Activated CD8-positive, alpha-beta memory T cell treated with anti-CD3 and anti-CD28 coated beads, Interleukin-2, amount 50 U/mL, for 1 hour (primary cell): ENCODE results near the gene ITPKC.

Experiments
- DNase-seq: peaks from one replicate; pipeline ENCODE4 v3.0.0-alpha.2; 2020; ENCODE audit errors: extremely low read depth

The ITPKC gene

DNA sequence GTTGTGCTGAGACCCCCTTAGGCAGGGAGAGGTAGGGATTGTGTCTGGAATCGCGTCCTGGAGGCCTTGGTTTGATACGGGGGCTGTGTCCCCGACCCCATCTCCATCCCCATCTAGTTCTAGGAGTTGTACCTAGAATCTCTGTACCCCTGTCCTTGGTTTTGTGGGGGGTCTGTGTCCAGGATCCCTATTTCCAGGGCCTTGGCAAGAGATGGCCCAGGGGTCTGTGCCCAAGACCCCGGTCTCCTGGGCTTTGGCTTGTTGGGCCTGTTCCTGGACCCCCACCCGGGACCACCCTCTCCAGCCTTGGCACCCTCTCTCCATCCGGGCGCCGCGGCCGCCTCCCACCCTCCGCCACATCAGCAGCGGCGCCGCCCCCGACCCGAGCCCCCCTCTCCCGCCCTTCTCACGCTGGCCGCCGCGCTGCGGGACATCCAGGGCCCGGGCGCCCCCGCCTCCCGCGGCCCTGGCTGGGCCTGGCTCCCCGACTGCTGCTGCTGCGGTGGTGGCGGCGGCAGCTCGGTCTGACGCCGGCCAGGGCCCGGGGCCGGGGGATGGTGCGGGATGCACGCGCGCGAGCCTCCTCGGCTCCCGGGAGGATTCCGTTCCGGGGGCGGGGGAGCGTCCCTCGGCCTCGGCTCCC lies 26.7 kb upstream of the ITPKC start, which contains the start of gene NUMBL:
NUMBL (minus strand) TSS at position 602 of the 643 bp plus-strand sequence; CDS start at position 434, 168 bp downstream.
- no peak for DNase-seq

DNA sequence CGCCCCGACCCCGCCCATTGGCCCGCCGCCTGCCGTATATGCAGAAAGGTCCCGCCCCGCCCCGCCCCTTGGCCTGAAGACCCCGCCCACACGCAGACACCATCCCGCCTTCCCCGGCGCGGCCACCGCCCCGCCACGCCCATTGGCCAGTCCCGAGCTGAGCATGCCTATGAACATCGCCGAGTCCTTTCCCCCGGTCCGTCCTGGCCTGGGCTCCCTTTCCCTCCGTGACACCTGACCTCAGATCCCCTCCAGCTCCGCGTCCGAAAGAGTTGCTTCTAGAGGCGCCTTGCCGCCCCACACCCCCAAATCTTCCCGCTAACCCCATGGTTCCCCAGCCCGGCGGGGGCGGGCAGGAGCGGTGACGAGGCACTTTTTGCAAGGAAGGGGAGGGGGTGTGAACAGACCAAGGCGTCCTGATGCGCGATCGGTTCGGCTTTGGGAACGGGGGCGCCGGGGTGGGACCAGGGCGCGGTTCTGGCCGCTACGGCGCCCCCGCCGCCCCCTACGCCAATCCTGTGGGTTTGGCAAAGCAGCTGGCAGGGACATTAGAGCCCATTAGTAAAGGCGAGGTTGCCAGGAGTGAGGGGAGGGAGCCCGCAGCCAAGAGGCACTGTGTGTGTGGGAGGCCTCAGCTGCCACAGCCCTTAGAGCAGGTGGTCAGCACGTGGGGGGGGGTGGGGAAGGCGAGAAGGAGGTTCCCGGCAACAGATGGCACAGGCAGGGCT lies 26.1 kb upstream of the ITPKC start:
- peak; percentile 65 for DNase-seq

DNA sequence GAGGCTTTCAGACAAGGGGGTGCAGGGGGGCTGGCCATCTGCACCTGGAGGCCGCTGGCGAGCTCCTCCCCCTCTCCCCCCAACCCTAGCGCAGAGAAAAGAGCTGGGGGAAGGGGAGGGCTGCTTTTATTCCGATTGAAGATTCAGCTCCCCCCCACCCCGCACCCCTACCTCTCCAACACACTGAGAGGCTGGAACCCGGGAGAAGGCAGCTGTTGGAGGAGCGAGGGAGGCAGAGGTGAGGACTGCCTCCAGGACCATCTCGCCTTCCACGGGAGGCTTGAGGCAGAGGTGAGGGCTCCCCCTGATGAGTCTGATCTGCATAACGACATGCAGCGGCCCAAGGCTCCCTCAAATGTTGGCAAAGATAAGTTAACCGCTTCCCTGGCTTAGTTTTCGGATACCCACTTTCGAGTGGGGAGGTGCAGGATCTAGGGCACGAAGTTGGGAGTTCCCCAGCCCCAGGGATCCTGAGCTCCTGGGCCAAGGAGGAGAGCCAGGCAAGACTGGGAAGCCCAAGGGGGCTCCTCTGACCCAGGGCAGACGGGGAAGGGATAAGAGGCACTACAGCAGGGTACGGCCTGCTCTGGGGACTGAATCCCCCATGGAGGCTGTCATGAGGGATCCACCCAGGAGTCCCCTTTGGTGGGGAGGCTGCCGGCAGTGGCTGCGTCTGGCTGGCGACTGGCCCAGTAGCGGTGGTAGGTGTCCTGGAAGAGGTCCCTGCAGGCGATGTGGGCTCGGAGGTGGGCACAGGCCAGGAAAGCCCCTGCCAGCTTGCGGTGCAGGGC lies 25.3 kb upstream of the ITPKC start:
- DNase-seq, result no peak

DNA sequence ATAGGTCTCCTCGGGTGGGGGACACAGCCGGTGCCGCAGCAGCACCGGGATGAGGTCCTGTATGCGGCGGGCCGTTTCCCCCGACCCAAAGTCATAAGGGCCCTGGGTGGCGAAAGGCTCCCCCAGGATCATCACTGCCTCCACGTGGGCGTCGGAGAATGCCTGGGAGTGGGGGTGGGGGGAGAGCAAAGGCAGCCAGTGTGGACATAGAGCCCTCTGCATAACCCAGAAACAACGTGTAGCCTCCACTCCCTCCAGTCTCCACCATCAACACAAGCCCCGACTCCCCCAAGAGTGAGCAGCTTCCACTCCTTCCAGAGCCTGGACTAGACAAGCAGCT lies 24.7 kb upstream of the ITPKC start:
- DNase-seq, result no peak

DNA sequence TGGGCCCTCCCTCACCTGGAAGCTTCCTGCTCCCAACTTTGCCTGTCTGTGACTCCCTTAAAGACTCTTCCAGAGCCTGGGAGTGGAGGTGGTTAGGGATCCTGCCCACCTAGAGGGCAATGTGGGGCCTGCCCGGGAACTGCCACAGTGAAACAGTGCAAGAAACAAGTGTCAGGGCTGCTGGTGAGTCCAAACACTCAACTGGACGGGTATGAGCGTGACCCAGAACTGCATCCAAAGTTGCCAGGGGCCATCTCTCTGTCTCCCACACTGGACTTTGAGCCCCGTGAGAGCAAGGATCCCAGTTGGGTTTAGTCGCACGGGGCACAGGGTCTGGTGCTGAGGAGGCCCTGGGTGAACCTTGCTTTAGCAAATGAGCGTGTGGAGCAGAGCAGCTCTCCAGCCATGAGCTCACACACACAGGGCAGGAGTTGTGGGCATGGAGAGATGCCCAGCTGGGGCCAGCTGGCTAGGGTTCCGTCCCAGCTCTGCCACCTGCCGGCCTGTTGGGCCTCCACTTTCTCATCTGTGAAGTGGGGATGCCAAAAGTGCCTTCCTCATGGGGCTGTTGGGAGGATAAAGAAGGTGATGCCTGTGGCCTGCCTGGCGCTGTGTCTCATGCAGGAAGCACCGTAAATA lies 23.6 kb upstream of the ITPKC start:
- DNase-seq, result no peak

DNA sequence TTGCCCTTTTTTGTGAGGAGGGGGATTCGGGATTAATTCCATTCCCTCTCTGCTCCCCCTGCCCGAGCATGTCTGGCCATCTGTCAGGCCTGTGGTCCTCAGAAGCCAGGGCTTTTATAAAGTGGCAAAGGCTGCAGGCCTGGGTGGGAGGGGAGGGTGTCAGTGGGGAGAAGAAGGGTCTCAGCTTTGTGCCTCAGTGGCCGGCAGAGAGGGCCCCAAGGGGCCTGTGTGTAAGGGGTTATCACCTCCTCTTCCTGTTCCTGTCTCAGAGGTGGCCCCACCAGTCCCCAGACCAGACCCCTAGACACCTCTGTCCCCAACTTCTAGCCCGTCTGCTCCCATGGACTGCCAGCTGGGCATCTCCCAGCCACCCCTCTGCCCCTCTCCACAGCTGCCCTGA lies 23.0 kb upstream of the ITPKC start:
- no peak for DNase-seq

DNA sequence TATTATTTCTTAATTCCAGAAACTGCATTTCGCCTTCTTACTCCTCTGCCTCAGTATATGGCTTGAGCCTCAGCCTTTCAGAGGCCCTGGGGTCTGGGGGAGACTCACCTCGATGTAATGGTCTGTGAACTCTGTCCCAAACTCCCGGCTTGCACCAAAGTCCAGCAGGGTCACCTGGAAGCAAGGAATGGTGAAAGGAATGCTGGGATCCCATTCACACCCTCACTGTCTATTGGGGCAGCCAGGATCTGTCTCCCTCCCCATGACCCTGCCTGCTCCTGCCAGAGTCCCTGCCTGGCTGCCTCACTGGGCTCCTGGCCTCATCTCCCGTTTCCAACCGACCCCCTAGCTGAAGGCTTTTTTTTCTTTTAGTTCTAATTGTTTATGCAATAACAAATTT lies 21.0 kb upstream of the ITPKC start:
- no peak for DNase-seq

DNA sequence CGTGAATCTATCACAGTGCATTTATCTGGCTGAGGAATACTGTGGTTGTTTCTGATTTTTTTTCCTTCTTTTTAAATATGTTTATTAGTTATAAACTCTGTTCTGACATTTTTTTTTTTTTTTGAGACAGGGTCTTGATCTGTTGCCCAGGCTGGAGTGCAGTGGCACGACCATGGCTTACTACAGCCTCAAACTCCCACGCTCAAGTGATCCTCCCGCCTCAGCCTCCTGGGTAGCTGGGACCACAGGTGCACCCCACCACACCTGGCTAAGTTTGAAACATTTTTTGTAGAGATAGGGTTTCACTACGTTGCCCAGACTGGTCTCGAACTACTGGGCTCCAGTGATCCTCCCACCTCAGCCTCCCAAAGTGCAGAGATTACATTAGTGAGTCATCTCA lies 19.9 kb upstream of the ITPKC start:
- no peak for DNase-seq

DNA sequence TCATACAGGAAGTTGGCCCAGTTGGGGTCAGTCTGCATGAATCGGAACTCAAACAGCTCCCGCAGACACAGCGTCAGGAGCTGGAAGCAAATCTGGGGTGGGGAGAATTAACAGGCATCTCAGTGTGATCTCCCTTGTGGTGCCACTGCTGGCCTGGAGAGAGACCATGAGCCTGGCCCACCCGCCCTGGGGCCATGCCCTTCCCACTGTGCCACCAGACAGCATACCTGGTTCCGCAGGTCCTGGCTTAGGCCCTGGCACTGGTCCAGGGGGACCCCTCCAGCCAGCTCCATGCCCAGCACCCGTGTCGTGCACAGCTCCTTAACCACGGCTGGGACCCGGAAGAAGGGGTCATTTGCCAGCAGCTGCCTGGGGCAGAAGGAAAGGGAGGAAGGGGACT lies 16.8 kb upstream of the ITPKC start:
- DNase-seq, result no peak

DNA sequence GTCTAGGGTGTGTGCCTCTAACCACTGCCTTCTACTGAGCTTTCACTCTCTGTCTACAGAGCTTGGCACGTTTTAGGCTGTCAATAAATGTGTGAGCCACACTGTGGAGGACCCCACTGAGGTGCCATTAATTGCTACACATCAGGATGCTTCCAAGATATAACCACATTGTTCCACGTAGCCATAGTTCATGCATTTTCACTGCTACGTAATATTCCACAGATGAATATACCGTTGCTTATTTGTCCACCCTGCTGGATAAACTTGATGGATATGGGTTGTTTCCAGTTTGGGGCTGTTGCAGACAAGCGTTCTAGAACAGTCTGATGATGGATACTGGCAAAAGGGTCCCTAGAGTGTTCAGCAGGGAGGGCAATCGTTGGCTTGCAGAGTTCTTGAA lies 15.2 kb upstream of the ITPKC start:
- no peak for DNase-seq

DNA sequence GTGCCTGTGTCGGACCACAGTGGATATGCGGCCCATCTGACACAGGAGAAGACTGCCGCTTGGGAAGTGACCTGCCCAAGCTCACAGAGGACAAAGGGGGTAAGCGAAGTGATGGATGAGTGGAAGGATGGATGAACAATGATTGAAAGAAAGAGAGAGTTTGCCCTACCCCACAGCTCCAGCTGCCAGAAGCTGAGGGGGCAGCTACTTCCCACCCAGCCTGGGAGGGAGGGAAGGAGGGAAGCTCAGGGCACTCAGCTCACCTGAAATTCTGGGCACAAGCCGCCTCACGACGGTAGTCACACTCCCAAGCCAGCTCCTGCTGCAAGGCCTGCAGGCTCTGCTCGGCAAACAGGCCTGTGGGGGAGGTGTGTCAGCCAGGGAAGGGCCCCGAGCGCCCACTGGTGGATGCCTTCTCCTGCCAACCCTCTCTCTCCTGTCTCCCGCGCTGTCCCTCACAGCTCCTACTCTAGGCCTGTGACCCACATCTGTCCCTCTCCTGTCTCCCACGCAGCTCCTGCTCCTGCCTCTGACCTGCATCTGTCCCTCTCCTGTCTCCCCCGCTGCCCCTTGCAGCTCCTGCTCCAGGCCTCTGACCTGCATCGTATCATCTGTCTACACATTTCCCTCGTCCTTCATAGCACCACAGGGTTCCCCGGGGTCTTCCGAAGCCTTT lies 14.4 kb upstream of the ITPKC start:
- DNase-seq, result no peak

DNA sequence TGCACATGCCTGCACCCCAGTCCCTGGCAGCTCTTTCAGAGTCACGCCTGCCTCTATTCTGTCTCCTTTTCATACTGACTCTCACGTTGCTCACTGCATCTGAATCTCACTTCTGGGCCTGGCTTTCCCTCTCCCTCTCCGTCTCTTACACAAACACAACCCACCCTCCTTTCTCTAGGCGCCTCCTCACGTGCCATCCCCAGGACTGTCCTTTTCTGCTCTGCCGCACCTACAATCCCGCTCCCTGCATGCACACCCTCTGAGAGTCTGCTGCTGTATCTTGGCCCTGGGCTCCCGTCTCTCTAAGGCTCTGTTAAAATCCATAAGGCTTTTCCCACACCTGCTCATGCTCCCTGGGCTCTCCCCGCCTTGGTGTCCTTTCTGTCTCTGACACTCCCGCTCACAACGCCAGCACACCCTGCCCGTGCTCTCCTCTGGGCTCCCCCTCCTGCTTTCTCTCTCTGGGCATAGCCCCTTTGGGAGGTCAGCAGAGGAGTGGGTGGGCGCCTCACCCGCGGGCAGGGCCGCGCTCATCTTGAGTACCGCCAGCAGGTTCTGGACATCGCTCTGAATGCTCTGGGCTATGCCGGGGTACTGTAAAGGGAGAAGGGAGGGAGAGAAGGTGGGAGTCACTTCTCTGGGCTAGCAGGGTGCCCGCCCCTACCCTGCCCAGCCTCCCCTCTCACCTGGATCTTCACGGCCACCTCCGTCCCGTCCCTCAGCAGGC lies 13.7 kb upstream of the ITPKC start:
- DNase-seq, result no peak

DNA sequence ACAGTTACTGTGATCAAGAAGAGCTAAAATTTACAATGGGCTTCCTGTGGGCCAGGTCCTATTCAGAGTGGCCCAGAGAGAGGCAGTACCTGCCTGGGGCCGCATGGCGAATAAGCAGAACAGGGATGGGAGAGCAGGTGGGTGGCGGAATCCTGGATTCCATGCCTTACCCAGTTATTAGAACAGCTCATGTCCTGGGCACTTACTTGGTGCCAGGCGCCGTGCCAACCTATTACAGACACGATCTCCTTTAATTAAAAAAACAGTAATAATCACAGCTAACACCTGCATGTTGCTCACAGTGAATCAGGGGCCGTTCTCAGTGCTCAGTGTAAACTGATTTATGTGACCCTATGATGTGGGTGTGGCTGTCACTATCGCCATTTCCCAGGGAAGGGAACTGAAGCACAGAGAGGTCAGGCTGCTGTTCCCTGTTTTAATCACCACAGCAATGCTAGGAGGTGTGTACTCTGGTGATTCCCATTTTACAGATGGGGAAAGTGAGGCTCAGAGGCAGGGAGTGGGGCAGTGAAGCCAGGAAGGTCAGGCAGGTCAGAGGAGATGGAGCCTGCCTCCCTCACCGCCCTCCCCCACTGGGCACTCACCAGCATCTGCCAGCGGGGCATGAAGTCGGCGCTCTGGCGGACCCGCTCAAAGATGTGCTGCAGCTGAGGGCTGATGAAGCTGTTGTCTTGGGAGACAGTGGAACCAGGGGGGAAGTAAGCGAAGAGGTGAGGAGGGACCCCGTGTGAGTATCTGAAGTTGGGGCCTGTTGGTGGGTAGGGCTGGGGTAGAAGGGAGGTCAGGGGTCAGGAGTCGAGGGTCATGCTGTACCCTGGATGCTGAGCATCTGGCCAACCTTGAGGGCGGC lies 12.2 kb upstream of the ITPKC start:
- DNase-seq, result no peak

DNA sequence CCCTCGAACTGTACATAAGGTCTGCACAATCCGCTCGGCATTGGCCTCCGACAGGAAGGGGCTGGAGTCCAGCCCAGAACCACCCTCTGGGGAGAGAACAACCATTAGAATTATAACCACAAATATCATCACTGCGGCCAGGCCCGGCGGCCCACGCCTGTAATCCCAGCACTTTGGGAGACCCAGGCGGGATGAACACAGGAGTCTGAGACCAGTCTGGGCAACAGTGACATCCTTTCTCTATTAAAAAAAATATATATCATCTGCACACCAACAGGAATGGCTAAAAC lies 11.6 kb upstream of the ITPKC start:
- no peak for DNase-seq

DNA sequence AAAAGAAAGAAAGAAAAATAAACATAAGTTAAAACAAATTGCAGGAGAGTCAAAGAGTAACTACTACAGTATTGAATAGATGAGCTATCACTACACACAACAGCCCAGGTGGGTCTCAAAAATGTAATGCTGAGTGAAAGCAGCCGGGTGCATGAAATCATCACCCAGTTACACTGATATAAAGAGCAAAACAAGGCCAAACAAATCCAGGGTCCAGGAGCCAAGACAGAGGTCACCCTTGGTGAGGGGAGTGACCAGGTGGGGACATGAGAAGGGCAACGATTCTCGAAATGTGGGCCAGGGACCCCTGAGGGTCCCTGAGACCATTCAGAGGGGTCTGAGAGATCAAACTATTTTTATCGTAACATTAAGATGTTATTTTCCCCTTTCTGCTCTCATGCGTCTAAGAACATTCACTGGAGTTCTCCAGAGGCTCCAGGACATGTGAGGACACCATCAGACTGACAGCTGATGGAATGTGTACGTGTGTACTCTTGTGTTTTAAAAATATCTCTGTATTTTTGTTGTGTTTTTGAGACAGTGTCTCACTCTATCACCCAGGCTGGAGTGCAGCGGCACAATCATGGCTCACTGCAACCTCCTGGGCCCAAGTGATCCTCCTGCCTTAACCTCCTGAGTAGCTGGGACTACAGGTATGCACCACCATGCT lies 10.8 kb upstream of the ITPKC start:
- DNase-seq, result no peak

DNA sequence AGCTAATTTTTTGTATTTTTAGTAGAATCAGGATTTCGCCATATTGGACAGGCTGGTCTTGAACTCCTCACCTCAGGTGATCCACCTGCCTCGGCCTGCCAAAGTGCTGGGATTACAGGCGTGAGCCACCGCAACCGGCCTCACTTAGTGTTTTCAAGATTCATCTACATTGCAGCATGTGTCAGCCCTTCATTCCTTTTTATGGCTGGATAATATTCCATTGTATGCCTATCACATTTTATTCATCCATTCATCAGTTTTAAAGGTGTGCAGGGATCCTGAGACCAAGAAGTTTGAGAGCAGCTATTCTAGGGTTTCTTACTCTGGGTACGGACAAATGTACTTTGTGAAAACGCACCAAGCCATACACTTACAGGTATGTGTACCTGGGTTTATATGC lies 9.3 kb upstream of the ITPKC start:
- DNase-seq, result no peak

DNA sequence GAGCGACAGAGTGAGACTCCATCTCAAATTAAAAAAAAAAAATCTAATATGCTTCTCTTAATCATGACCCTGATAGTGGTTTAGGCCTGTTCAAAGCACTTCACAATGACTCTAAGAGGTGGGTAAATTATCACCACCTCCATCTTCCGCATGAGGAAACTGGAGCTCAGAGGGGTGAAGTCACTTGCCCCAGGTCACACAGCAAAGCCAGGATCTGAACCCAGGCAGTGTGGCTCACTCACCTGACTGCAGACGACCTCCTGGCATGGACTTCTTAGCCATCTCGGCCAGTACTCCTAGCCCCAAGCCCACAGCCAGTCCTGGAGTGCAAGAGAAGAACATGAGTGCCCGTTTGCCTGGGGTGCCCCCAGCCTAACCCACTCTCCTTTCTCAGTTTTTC lies 7.1 kb upstream of the ITPKC start:
- DNase-seq, result no peak

DNA sequence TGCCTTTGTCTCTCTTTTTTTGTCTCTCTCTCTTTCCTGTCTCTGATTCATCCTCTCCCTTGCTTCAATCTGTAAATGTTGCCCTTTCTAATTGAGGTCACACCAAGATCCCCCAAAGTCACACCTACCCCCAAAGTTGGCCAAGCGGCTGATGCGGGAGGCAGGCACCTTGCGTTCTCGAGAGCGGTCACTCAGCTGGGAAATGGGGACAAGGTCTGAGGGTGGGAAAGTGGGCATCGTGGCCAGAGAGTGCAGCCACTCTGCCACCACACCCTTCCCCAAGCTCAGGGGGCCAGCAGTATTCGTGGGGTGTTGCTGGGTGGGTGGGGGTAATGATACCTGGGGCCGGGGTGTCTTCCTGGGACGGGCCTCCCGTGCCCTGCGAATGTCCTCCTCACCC lies 3.0 kb upstream of the ITPKC start:
- DNase-seq, result no peak

DNA sequence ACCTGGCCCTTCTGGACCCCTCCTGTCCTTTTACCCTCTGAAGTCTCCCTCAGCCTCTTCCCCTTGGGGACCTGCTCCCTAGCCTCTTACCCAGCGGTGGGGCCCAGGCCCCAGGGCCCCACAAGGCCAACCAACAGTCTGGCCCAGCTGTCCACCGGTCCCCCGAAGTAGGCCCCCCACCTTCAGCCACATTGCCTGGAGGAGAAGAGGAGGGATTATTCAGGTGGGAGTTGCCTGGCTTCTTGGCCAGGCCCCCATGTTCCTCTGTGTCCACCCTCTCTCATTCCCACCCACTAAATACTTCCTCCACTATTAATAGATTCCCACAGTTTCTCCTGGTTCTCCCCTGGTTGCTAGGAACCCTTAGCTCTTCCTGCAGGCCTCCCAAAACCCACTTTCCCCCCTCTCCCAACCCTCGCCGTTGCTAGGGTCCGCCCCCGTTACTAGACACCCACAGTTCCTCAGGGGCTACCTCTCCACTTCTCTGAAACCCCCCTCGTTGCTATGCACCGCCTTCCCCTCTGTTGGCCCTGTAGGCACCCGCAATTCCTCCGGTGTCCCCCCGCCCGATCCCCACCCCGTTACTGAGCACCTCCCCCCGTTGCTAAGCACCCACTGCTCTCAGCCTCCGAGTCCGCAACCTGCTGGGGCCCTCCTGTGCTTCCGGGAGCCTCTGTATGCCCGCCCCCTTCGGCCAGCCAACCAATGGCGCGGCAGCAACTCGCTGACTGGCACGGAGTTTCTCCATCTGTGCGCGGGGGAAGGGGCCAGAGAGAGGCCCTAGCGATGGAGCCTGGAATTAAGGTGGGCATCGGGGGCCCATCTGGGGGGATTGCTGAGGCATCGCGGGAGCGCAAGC lies 2.2 kb upstream of the ITPKC start:
- peak; percentile 80 for DNase-seq
